Activated CD8-positive, alpha-beta memory T cell treated with anti-CD3 and anti-CD28 coated beads, Interleukin-2, amount 50 U/mL, for 1 hour (primary cell): ENCODE data around the gene MYO1E.

ENCODE experiments used
- DNase-seq: peaks from one replicate; pipeline ENCODE4 v3.0.0-alpha.2; 2020; ENCODE audit errors: extremely low read depth

Gene MYO1E

GRCh38 chr15:59260090-59260489, 112.6 kb downstream of the MYO1E start:
- DNase-seq, result no peak

DNA sequence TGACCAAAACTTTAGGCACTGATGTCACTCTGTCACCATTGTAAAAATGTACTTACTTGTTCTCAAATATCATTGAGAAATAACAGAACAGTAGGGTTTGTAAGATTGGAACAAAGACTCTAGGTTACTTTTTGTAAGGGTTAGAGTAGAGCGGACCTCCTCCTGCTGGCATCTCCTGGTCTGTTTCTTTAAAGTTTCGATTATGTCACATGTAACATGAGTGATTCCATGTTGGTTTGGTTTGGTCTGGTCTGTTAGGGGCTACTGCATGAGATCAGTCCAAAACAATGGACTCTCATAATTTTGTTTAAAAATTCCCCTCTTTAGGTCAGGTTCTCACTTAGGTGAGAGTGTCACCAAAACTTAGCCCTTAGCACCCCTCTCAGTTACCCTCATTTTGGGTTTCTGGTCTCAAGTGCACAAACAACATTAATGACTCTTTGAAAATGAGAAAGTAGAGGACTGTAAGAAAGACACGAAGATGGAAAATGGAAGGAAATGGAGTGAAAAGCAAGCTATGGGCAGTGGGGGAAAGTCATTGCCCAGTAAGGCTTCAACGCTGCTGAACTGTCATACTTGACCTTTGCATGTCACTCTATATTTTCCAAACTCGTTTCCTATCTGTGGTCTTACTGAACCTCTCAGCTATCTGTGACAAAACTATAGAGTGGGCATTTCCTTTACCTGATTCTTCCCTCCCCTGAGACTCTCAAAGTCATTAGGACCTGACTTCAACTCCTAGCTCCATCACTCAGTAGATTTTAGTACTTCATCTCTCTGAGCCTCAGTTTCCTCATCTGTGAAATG, 113.3 kb downstream of the MYO1E start:
- no peak for DNase-seq

DNA sequence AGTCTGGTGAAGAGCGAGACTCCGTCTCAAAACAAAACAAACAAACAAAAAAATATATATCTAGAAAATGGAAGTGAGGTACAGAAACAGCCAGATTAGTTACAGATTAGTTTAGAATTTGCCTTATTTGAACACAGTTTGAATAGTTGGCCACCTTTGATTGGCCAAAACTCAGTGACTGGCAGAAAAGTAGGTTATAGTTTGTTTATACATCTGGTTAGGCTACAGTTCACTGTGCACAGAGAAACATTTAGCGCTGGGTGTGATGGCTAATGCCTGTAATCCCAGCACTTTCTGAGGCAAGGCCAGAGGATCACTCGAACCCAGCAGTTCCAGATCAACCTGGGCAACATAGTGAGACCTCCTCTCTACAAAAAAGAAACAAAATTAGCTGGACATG, 114.4 kb downstream of the MYO1E start:
- DNase-seq, result no peak

DNA sequence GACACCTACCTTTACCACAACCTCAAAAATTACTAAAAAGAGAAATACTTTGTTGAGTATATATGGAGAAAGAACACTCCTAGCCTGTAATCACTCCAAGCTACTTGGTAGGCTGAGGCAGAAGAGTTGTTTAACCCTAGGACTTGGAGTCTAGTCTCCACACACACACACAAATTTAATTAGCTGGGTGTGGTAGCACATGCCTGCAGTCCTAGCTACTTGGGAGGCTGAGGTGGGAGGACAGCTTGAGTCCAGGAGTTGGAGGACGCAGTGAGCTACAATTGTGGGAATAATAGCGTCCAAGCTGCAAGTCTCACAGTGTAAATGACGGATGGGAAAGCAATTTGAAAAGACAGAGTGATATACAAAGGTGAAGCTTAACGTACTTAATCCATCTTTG, 115.5 kb downstream of the MYO1E start:
- no peak for DNase-seq

- DNase-seq, result no peak
Measured at GRCh38 chr15:59256482-59256881, 116.2 kb downstream of the MYO1E start.

- DNase-seq, result no peak
Measured at GRCh38 chr15:59255680-59256336, 116.9 kb downstream of the MYO1E start.

GRCh38 chr15:59252137-59252536, 120.5 kb downstream of the MYO1E start:
- no peak for DNase-seq

DNA sequence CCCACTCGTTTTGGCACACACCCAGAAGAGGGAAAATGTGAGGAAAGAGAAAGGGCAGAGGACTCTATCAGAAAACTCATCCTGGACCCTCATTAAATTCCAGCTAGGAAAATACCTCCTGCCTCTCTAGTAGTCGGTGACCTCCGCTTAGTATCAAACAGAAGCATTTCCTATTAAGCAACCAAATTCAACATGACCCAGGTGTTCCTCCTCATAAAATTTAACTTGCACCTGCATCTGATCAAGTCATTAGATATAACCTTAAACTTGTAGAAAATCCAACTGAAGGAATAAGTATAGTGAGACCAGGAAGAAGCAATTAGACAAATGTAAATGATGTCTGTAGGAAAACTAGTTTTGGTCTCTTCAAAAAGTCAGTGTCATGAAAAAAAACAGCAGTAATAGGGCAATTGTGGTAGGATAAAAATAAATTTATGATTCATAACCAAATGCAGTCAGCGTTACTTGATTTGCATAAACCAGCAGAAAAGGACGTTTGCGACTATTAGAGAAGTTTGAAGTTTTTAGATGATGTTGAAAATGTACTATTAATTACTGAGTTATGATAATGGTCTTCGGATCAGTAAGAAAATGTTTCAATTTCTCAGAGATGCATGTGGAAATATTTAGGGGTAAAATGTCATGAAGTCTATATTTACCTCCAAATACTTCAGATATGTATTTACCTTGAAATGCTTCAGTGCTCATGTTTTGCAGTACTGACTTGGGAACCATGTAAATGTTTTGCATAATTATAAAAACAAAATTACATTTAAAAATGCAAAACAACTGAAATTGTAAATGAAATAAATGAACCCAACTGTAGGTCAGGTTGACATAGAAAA, 121.4 kb downstream of the MYO1E start:
- no peak for DNase-seq

DNA sequence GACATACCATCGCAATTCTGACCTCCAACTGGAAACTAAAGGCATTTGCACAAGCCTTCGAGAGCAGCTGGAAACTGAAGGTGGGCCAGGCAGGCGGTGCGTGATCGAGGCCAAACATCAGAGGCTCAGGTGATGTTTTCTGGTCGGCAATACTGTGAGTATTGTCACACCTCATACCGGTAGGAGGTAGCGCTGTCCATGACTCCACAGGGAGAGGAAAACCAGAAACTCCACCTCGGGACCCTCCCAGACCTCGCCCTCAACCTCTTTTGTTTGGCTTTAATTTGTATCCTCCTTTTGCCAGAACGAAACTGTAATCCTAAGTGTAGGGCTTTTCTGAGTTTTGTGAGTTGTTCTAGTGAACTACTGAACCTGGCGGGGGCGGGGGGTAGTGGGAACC, 122.4 kb downstream of the MYO1E start:
- DNase-seq, result no peak

DNA sequence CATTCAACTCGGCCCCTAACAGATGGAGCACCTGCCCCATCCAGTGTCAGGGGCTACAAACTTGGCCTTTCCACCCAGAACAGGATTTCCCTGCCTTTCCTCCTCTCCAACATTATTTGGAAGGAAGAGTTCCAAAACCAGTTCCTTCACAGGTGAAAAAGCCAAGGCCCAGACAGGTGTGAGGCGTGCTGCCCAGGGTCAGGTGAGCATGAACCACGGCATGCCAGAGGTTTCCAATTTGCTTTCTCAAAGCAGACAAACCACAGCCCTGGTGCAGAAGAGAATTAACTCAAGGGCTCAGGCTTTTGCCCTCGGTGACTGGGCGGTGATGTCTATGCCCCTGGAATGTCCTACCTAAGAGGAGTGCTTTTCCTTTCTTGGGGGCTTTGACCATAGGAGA, 122.9 kb downstream of the MYO1E start:
- DNase-seq, result no peak

DNA sequence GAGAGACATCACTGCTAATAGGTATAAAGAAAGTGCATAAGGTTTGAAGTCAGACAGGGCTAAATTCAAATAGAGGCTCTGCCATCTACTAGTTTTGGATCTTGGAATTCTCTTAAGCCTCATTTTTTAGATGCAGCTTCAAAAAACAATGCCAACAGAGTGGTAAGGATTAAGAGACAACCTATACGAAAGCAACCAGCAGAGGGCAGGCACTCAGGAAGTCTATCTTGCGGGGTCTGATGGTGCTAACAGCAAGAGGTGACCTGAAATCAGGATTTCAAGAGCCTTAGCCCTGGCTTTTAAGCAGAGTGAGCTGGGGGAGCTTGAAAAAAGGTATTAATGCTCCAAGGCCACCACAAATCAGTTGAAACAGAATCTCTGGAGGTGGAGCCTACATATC, 125.3 kb downstream of the MYO1E start:
- DNase-seq, result peak; percentile 12

DNA sequence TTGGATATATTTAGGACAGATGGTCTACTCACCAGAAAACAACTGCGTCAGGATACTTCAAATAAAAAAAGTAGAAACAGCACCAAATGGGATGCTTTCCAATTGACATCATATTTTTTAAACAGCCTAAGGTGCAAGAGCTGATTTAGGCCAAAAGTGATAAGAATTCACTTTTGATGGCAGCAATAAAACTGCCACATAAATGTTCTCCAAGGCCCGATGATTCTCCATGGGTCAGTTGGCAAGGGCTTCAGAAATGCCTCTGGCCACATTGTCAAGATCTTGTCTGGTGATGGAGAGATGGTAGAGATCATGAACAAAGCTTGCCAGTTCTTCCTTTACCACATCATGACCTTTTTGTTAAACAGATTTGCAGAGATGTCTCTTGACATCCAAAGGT, 127.1 kb downstream of the MYO1E start:
- no peak for DNase-seq

DNA sequence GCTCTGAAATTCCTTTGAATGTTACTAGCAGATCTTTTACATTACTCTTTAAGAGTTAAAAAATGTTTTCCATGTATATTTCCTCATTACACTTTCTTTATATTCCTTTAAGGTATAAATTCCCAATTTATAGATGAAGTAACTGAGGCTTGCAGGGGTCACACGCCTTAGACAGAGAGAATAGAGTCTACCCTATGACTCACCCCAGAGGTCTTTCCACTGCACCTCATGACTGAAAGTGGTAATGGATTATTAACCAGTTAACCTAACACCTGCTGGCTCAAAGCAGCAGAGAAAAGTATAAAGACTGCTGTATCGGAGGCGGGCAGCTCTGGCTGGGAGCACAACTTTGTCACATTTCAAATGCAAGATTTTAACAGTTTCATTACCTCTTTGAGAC, 128.3 kb downstream of the MYO1E start:
- DNase-seq, result no peak

- no peak for DNase-seq
Measured at GRCh38 chr15:59243622-59244021, 129.0 kb downstream of the MYO1E start.

DNA sequence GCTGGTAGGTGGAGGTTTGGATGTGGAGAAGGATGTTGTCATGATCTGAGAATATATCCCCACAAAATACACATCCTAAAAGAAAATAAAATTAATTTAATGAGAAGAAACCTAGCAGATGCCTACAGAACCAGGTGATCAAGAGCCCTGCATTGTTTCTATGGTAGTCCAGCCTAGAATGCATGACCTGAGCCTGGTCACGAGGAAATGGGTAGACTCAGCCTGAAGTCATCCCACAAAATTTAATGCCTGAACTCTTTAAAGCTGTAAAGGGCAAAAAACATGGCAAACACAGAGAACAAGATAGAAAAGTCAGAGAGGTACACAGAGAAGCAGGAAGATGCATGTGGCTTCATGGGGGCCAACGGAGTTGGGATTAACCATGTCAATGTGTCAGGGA, 130.0 kb downstream of the MYO1E start:
- DNase-seq, result no peak

DNA sequence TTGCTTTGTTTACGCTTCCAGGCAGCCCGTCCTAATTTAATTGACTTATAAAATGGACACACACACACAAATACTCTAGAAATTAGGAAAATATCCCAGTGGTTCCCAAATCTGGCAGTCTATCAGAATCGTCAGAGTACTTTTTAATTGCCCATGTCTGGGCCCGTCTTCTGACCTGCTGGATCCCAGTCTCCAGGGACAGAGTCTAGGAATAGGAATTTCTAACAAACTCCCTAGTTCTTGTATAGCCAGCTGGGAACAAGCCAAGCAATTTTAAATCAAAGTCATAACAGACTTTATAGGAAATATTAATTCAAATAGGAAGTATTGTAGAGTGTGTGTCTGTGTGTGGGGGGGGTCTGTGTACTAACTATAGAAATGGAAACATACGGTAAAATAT, 132.6 kb downstream of the MYO1E start:
- DNase-seq, result no peak

- no peak for DNase-seq
Measured at GRCh38 chr15:59237924-59238331, 134.7 kb downstream of the MYO1E start.

DNA sequence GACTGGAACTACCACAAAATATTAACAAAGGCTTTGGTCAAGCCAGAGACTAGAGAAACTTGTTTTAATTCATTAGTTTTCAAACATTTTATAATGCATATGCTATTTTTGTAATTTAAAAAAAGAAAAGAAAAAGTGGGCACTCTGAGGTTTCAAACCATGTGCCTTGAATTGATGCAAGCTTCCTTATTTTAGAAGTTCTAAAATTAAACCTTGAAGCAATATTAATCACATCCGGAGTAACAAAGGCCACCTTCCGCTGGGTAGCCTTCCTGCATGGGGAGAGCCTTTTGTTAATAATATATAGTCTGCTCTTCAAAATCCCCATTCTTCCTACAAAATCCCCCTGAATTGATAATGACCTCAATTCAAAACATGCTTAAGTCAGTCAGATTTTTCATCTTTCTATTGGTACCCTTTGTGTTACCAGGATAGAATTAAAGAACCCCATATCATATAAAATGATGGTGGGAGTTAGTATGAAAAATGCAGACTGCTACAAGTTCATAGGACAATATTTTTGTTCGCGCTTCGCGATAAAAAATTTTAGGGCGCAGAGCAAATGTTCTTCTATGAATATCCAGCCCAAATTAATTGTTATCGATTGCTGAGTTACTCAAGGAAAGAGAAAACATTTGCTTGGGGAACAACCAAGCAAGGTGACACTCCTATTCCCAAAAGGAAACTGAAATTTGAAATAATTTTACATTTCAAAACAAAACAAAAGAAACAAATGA, 135.4 kb downstream of the MYO1E start:
- no peak for DNase-seq

GRCh38 chr15:59236394-59236793, 136.3 kb downstream of the MYO1E start:
- DNase-seq, result no peak

DNA sequence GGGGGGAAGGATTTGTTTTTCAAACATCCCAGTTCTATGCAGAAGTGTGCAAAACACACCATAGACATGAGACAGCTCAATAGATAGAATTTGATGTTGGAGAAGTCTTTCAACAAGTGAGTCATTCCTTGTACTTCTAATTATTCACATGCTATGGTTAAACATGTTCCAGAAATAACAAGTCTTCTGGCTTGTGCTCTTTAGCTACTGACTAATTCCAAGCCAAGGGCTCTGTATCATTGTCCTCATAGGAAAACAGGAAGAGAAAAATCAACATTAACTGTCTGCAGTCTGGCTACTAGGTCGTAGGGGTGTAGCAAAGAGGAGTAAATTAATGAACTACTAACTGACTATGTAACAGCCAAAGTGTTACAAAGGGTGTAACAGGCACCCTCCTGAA, 140.2 kb downstream of the MYO1E start:
- no peak for DNase-seq

GRCh38 chr15:59230531-59231055, 142.1 kb downstream of the MYO1E start:
- DNase-seq, result no peak

DNA sequence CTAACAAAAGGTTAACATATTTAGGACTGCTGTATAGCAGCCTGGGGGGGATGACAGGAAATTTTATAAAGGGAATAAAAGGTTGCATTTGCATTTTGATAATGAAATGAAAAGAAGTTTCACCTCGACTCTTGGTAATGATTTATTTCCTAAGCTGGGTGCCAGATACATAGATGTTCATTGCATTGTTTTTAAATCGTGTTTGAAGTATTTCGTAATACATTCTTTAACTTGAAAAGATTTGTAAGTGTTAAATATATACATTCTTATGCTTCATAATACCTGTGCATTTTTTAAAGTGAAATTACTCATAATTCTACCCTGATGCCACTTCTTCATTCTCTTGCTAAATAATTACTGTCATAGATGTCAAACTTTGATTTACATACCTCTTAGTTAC, 143.2 kb downstream of the MYO1E start:
- no peak for DNase-seq
